Measurements from ENCODE around the gene FTSJ1.
"Not testable (repeated sequence)": the region's sequence is repeated elsewhere in the genome, so short reads cannot be mapped to it uniquely, and the experiment has no call there.

Gene FTSJ1

GRCh38 chrX:48493890-48494364 is 17.9 kb downstream of the FTSJ1 start:
- no peak for DNase-seq (ENCODE audit: low read depth in 2 of 3, low spot score in 2 of 3)

- DNase-seq (ENCODE audit: low read depth in 2 of 3, low spot score in 2 of 3): no peak
Observed at GRCh38 chrX:48496660-48497059, 20.7 kb downstream of the FTSJ1 start.

- DNase-seq (ENCODE audit: low read depth in 2 of 3, low spot score in 2 of 3): no peak
Observed at GRCh38 chrX:48497871-48498270, 21.9 kb downstream of the FTSJ1 start.

- DNase-seq (ENCODE audit: low read depth in 2 of 3, low spot score in 2 of 3): no peak
Observed at GRCh38 chrX:48498374-48498809, 22.4 kb downstream of the FTSJ1 start.

GRCh38 chrX:48504261-48504660 is 28.3 kb downstream of the FTSJ1 start:
- no peak for DNase-seq (ENCODE audit: low read depth in 2 of 3, low spot score in 2 of 3)

GRCh38 chrX:48505481-48505880 is 29.5 kb downstream of the FTSJ1 start:
- no peak for DNase-seq (ENCODE audit: low read depth in 2 of 3, low spot score in 2 of 3)

- no peak for DNase-seq (ENCODE audit: low read depth in 2 of 3, low spot score in 2 of 3)
Observed at GRCh38 chrX:48507246-48507645, 31.2 kb downstream of the FTSJ1 start.

- DNase-seq (ENCODE audit: low read depth in 2 of 3, low spot score in 2 of 3): peak; percentile 40 to 61 (median 53)
Observed at GRCh38 chrX:48508400-48509244, 32.6 kb downstream of the FTSJ1 start, which contains the start of gene PORCN. PORCN (plus strand) TSS chrX:48508992; CDS start chrX:48509821, 829 bp downstream.

- DNase-seq (ENCODE audit: low read depth in 2 of 3, low spot score in 2 of 3): no peak
Observed at GRCh38 chrX:48509245-48509590, 33.2 kb downstream of the FTSJ1 start.

GRCh38 chrX:48509619-48510018 is 33.6 kb downstream of the FTSJ1 start:
- DNase-seq (ENCODE audit: low read depth in 2 of 3, low spot score in 2 of 3): no peak

- no peak for DNase-seq (ENCODE audit: low read depth in 2 of 3, low spot score in 2 of 3)
Observed at GRCh38 chrX:48511560-48511959, 35.6 kb downstream of the FTSJ1 start.

GRCh38 chrX:48512371-48512935 is 36.5 kb downstream of the FTSJ1 start:
- no peak for DNase-seq (ENCODE audit: low read depth in 2 of 3, low spot score in 2 of 3)

GRCh38 chrX:48513670-48514069 is 37.7 kb downstream of the FTSJ1 start:
- no peak for DNase-seq (ENCODE audit: low read depth in 2 of 3, low spot score in 2 of 3)

GRCh38 chrX:48514126-48514806 is 38.3 kb downstream of the FTSJ1 start:
- DNase-seq (ENCODE audit: low read depth in 2 of 3, low spot score in 2 of 3): no peak

GRCh38 chrX:48514868-48515460 is 39.0 kb downstream of the FTSJ1 start:
- no peak for DNase-seq (ENCODE audit: low read depth in 2 of 3, low spot score in 2 of 3)

- DNase-seq (ENCODE audit: low read depth in 2 of 3, low spot score in 2 of 3): no peak
Observed at GRCh38 chrX:48515842-48516241, 39.8 kb downstream of the FTSJ1 start.

- DNase-seq (ENCODE audit: low read depth in 2 of 3, low spot score in 2 of 3): no peak
Observed at GRCh38 chrX:48516285-48516684, 40.3 kb downstream of the FTSJ1 start.

- no peak for DNase-seq (ENCODE audit: low read depth in 2 of 3, low spot score in 2 of 3)
Observed at GRCh38 chrX:48516987-48517386, 41.0 kb downstream of the FTSJ1 start.

- DNase-seq (ENCODE audit: low read depth in 2 of 3, low spot score in 2 of 3): not testable (repeated sequence)
Observed at GRCh38 chrX:48519481-48519880, 43.5 kb downstream of the FTSJ1 start.

- no peak for DNase-seq (ENCODE audit: low read depth in 2 of 3, low spot score in 2 of 3)
Observed at GRCh38 chrX:48520455-48520854, 44.5 kb downstream of the FTSJ1 start.

GRCh38 chrX:48520976-48521352 is 45.0 kb downstream of the FTSJ1 start:
- DNase-seq (ENCODE audit: low read depth in 2 of 3, low spot score in 2 of 3): no peak
